HepG2 (cell line): Measurements from ENCODE around the gene ECE2. TPM values are rescaled to one million over a fixed set of nuclear protein-coding genes. Genes with fewer than 3 reads are reported as not detected.
A peak's percentile ranks its signal among the peaks of the same experiment; 100 is the strongest.

Experiments used
- ARNT2 ChIP-seq: sonication (generic); formaldehyde crosslinking; IDR thresholded peaks from 2 replicates; pipeline ENCODE4 v1.8.0; 2022; ENCODE audit warnings: mild to moderate bottlenecking, low read depth, missing genetic modification reagents, moderate library complexity
- CBX5 ChIP-seq: sonication (generic); formaldehyde crosslinking; IDR thresholded peaks from 2 replicates; pipeline ENCODE4 v1.4.0; 2020; ENCODE audit warnings: missing genetic modification reagents, borderline replicate concordance
- CREBL2 ChIP-seq: sonication (generic); formaldehyde crosslinking; IDR thresholded peaks from 2 replicates; pipeline ENCODE4 v1.8.1; 2023; ENCODE audit warnings: missing genetic modification reagents, mild to moderate bottlenecking, borderline replicate concordance
- EZH2 ChIP-seq: conservative IDR thresholded peaks from 2 replicates; pipeline ENCODE4 v1.6.1; 2012; ENCODE audit warnings: mild to moderate bottlenecking, low read depth, low read length, moderate library complexity
- KIAA2018 ChIP-seq: sonication (generic); formaldehyde crosslinking; IDR thresholded peaks from 2 replicates; pipeline ENCODE4 v1.5.0; 2020; ENCODE audit warnings: mild to moderate bottlenecking, missing genetic modification reagents, borderline replicate concordance
- NFIC ChIP-seq: IDR thresholded peaks from 2 replicates; pipeline ENCODE4 v1.6.1; 2012; ENCODE audit warnings: mild to moderate bottlenecking, low read length, inconsistent platforms
- REL ChIP-seq: sonication (generic); formaldehyde crosslinking; conservative IDR thresholded peaks from 2 replicates; pipeline ENCODE4 v1.8.0; 2022; ENCODE audit warnings: mild to moderate bottlenecking, missing genetic modification reagents, moderate library complexity
- TRAFD1 ChIP-seq: sonication (generic); formaldehyde crosslinking; IDR thresholded peaks from 2 replicates; pipeline ENCODE4 v1.5.1; 2020; ENCODE audit warnings: missing genetic modification reagents, mild to moderate bottlenecking, borderline replicate concordance
- ZBTB38 ChIP-seq: sonication (generic); formaldehyde crosslinking; IDR thresholded peaks from 2 replicates; pipeline ENCODE4 v1.5.1; 2020; ENCODE audit warnings: mild to moderate bottlenecking, missing genetic modification reagents
- ZNF512B ChIP-seq: sonication (generic); formaldehyde crosslinking; IDR thresholded peaks from 2 replicates; pipeline ENCODE4 v1.5.1; 2020; ENCODE audit warnings: missing genetic modification reagents, mild to moderate bottlenecking, borderline replicate concordance
- ZNF552 ChIP-seq: sonication (generic); formaldehyde crosslinking; IDR thresholded peaks from 2 replicates; pipeline ENCODE4 v1.9.0; 2022; ENCODE audit warnings: missing genetic modification reagents, mild to moderate bottlenecking, borderline replicate concordance
- ZNF737 ChIP-seq: sonication (generic); formaldehyde crosslinking; IDR thresholded peaks from 2 replicates; pipeline ENCODE4 v1.5.0; 2020; ENCODE audit warnings: missing genetic modification reagents, mild to moderate bottlenecking, borderline replicate concordance
- polyA plus RNA-seq, 8 experiments: library from polyadenylated mRNA; depleted of rRNA in 3 of 8; stranded (reverse) in 7 of 8; unstranded in 1 of 8; fragments of >200 nt; fragmentation: Illumina TruSeq in 4 of 8; extraction: Trizol in 4 of 8; gene quantifications; 2 replicates each; pipeline versions ENCODE4 v1.2.1 to v1.2.3, GENCODE V29; 2011 to 2016; ENCODE audit warnings: low read depth in 4 of 8, missing spikeins in 1 of 8, mixed read lengths in 1 of 8; ENCODE audit not compliant: insufficient read depth in 1 of 8
- total RNA-seq, 5 experiments: library from RNA; depleted of rRNA; stranded (reverse); fragments of >200 nt; fragmentation: Illumina TruSeq; extraction: Trizol; gene quantifications; 2 replicates each; pipeline ENCODE4 v1.2.3, GENCODE V29; 2016; ENCODE audit warnings: low read depth in 1 of 5
- TF ChIP-seq, protein P1 (sequence below): sonication (generic); formaldehyde crosslinking; IDR thresholded peaks from 2 replicates; pipeline ENCODE4 v1.9.0; 2021; ENCODE audit warnings: missing genetic modification reagents, borderline replicate concordance

ECE2 gene
- total and polyA plus RNA-seq, 2 of the 13 experiments (the other 11 are each of a cell fraction or from before 2014, with no cell fraction given) = not detected

DNA sequence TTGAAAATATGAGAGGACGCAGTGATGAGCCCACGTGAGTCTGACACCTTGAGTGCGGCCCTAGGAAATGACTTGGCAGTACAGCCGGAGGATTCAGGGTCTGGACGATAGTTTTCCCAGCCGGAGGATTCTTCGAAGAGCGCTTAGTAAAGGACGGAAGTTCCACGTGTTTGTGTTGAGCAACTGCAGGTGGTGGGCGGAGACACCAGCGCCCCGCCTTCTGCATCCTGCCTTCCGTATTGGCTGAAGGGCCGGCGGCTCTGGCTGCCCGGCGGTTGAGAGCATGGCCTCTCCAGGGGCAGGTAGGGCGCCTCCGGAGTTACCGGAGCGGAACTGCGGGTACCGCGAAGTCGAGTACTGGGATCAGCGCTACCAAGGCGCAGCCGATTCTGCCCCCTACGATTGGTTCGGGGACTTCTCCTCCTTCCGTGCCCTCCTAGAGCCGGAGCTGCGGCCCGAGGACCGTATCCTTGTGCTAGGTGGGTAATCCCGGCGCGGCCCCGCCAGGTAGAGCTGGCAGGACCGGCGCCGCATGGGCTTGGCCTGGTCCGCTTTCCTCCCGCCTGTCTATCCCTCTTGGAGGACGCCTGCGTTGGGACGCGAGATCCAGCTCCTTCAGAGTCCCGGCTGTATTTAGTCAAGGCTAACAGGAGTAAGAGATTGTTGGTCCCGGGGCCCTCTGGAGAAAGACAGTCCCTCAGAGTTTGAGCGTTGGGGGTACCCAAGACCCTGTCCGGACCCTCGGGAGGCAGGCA lies 26.2 kb upstream of the ECE2 start, which contains the start of gene EEF1AKMT4 (continued):
- TF ChIP-seq ZNF512B (CRISPR knock-in tag) = no peak
- TF ChIP-seq ZNF737 (CRISPR knock-in tag) = no peak; the same call in 1 of the 2 replicates
- TF ChIP-seq NFIC = no peak; the same call in 1 of the 2 replicates
- TF ChIP-seq, protein P1, sequence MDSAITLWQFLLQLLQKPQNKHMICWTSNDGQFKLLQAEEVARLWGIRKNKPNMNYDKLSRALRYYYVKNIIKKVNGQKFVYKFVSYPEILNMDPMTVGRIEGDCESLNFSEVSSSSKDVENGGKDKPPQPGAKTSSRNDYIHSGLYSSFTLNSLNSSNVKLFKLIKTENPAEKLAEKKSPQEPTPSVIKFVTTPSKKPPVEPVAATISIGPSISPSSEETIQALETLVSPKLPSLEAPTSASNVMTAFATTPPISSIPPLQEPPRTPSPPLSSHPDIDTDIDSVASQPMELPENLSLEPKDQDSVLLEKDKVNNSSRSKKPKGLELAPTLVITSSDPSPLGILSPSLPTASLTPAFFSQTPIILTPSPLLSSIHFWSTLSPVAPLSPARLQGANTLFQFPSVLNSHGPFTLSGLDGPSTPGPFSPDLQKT (CRISPR knock-in tag) = no peak; the same call in 1 of the 2 replicates
- no peak for TF ChIP-seq CBX5
- TF ChIP-seq TRAFD1 (CRISPR knock-in tag) = peak; percentile 81; the same call in 1 of the 2 replicates
- TF ChIP-seq ZBTB38 (CRISPR knock-in tag) = no peak; the same call in 1 of the 2 replicates
- no peak for TF ChIP-seq REL (CRISPR knock-in tag)
- TF ChIP-seq EZH2 = no peak
- no peak for TF ChIP-seq KIAA2018 (CRISPR knock-in tag)
- no peak for TF ChIP-seq CREBL2 (CRISPR knock-in tag)
- TF ChIP-seq ZNF552 (CRISPR knock-in tag) = no peak
- peak; percentile 36; the same call in 1 of the 2 replicates for TF ChIP-seq ARNT2 (CRISPR knock-in tag)
